HG02943 (cell line): Measurements from ENCODE around the gene MATN4.

ENCODE experiments used
- ATAC-seq: cut with Tn5 transposase; IDR thresholded peaks from one replicate; pipeline ENCODE4 v1.9.1; 2021; ENCODE audit warnings: mild to moderate bottlenecking, low read depth, moderate library complexity; ENCODE audit not compliant: unreplicated experiment

MATN4 gene

GRCh38 chr20:45341939-45342854 lies 34.1 kb upstream of the MATN4 start:
- ATAC-seq = no peak

- no peak for ATAC-seq
Observed at GRCh38 chr20:45341579-45341938, 33.5 kb upstream of the MATN4 start.

- ATAC-seq = no peak
Observed at GRCh38 chr20:45340951-45341350, 32.9 kb upstream of the MATN4 start.

GRCh38 chr20:45340236-45340847 lies 32.2 kb upstream of the MATN4 start:
- no peak for ATAC-seq

GRCh38 chr20:45339799-45340198 lies 31.7 kb upstream of the MATN4 start:
- no peak for ATAC-seq

GRCh38 chr20:45339084-45339483 lies 31.0 kb upstream of the MATN4 start:
- no peak for ATAC-seq

GRCh38 chr20:45338121-45339030 lies 30.3 kb upstream of the MATN4 start:
- no peak for ATAC-seq

GRCh38 chr20:45337367-45338120 lies 29.4 kb upstream of the MATN4 start:
- ATAC-seq = no peak

- ATAC-seq = no peak
Observed at GRCh38 chr20:45336530-45337366, 28.6 kb upstream of the MATN4 start.

- no peak for ATAC-seq
Observed at GRCh38 chr20:45330476-45330875, 22.4 kb upstream of the MATN4 start.

GRCh38 chr20:45329497-45330319 lies 21.6 kb upstream of the MATN4 start:
- ATAC-seq = no peak

GRCh38 chr20:45328451-45328850 lies 20.4 kb upstream of the MATN4 start:
- no peak for ATAC-seq

- no peak for ATAC-seq
Observed at GRCh38 chr20:45325371-45325770, 17.3 kb upstream of the MATN4 start.

GRCh38 chr20:45323731-45324130 lies 15.6 kb upstream of the MATN4 start:
- ATAC-seq = no peak

GRCh38 chr20:45322952-45323383 lies 14.9 kb upstream of the MATN4 start:
- ATAC-seq = no peak

- peak; percentile 63 for ATAC-seq
Observed at GRCh38 chr20:45320948-45321595, 13.0 kb upstream of the MATN4 start.

- ATAC-seq = no peak
Observed at GRCh38 chr20:45318948-45319347, 10.8 kb upstream of the MATN4 start.

GRCh38 chr20:45318386-45318939 lies 10.4 kb upstream of the MATN4 start:
- ATAC-seq = no peak
